ENCODE results near the gene TUBB6. TPM values are rescaled to one million over a fixed set of nuclear protein-coding genes. Genes with fewer than 3 reads are reported as not detected.

The TUBB6 gene
- total and polyA plus RNA-seq, 2 of the 13 experiments (the other 11 are each of a cell fraction or from before 2014, with no cell fraction given) = 9.9 to 28.6 TPM

GRCh38 chr18:12278741-12279682, 29.0 kb upstream of the TUBB6 start (continued):
- TF ChIP-seq SKI (IDR thresholded peaks at IDR 0.05; ENCODE audit: partially characterized antibody) (no peak), EEA1 (CRISPR knock-in tag; IDR thresholded peaks at IDR 0.05; ENCODE audit: borderline replicate concordance) (no peak), HNRNPL (IDR thresholded peaks at IDR 0.05; ENCODE audit: low read depth, low read length) (no peak), HES4 (CRISPR knock-in tag; IDR thresholded peaks at IDR 0.05; ENCODE audit: borderline replicate concordance) (no peak), MTF2 (CRISPR knock-in tag; IDR thresholded peaks at IDR 0.05; ENCODE audit: borderline replicate concordance) (no peak), NFRKB (IDR thresholded peaks at IDR 0.05) (no peak), CHD4 (IDR thresholded peaks at IDR 0.05; ENCODE audit: borderline replicate concordance, low read length) (no peak), ADNP (CRISPR knock-in tag; IDR thresholded peaks at IDR 0.05) (no peak), ISL2 (CRISPR knock-in tag; IDR thresholded peaks at IDR 0.05) (no peak), ZSCAN9 (CRISPR knock-in tag; IDR thresholded peaks at IDR 0.05; ENCODE audit: borderline replicate concordance) (0 out of 2 replicates have a peak, but pooled peaks have one; percentile 15), NRL (CRISPR knock-in tag; IDR thresholded peaks at IDR 0.05; ENCODE audit: borderline replicate concordance) (no peak; the same call in 1 of the 2 replicates), TBX3 (IDR thresholded peaks at IDR 0.05; ENCODE audit: borderline replicate concordance) (no peak), ZNF775 (CRISPR knock-in tag; IDR thresholded peaks at IDR 0.05; ENCODE audit: borderline replicate concordance) (no peak), SCMH1 (CRISPR knock-in tag; IDR thresholded peaks at IDR 0.05; ENCODE audit: borderline replicate concordance) (no peak)
- TF ChIP-seq, protein P1, sequence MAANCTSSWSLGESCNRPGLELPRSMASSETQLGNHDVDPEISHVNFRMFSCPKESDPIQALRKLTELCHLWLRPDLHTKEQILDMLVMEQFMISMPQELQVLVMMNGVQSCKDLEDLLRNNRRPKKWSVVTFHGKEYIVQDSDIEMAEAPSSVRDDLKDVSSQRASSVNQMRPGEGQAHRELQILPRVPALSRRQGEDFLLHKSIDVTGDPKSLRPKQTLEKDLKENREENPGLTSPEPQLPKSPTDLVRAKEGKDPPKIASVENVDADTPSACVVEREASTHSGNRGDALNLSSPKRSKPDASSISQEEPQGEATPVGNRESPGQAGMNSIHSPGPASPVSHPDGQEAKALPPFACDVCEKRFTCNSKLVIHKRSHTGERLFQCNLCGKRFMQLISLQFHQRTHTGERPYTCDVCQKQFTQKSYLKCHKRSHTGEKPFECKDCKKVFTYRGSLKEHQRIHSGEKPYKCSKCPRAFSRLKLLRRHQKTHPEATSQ (CRISPR knock-in tag; IDR thresholded peaks at IDR 0.05; ENCODE audit: borderline replicate concordance) = no peak
- TF ChIP-seq, protein P2, sequence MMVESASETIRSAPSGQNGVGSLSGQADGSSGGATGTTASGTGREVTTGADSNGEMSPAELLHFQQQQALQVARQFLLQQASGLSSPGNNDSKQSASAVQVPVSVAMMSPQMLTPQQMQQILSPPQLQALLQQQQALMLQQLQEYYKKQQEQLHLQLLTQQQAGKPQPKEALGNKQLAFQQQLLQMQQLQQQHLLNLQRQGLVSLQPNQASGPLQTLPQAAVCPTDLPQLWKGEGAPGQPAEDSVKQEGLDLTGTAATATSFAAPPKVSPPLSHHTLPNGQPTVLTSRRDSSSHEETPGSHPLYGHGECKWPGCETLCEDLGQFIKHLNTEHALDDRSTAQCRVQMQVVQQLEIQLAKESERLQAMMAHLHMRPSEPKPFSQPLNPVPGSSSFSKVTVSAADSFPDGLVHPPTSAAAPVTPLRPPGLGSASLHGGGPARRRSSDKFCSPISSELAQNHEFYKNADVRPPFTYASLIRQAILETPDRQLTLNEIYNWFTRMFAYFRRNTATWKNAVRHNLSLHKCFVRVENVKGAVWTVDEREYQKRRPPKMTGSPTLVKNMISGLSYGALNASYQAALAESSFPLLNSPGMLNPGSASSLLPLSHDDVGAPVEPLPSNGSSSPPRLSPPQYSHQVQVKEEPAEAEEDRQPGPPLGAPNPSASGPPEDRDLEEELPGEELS (CRISPR knock-in tag; IDR thresholded peaks at IDR 0.05) = no peak
- TF ChIP-seq, protein P3, sequence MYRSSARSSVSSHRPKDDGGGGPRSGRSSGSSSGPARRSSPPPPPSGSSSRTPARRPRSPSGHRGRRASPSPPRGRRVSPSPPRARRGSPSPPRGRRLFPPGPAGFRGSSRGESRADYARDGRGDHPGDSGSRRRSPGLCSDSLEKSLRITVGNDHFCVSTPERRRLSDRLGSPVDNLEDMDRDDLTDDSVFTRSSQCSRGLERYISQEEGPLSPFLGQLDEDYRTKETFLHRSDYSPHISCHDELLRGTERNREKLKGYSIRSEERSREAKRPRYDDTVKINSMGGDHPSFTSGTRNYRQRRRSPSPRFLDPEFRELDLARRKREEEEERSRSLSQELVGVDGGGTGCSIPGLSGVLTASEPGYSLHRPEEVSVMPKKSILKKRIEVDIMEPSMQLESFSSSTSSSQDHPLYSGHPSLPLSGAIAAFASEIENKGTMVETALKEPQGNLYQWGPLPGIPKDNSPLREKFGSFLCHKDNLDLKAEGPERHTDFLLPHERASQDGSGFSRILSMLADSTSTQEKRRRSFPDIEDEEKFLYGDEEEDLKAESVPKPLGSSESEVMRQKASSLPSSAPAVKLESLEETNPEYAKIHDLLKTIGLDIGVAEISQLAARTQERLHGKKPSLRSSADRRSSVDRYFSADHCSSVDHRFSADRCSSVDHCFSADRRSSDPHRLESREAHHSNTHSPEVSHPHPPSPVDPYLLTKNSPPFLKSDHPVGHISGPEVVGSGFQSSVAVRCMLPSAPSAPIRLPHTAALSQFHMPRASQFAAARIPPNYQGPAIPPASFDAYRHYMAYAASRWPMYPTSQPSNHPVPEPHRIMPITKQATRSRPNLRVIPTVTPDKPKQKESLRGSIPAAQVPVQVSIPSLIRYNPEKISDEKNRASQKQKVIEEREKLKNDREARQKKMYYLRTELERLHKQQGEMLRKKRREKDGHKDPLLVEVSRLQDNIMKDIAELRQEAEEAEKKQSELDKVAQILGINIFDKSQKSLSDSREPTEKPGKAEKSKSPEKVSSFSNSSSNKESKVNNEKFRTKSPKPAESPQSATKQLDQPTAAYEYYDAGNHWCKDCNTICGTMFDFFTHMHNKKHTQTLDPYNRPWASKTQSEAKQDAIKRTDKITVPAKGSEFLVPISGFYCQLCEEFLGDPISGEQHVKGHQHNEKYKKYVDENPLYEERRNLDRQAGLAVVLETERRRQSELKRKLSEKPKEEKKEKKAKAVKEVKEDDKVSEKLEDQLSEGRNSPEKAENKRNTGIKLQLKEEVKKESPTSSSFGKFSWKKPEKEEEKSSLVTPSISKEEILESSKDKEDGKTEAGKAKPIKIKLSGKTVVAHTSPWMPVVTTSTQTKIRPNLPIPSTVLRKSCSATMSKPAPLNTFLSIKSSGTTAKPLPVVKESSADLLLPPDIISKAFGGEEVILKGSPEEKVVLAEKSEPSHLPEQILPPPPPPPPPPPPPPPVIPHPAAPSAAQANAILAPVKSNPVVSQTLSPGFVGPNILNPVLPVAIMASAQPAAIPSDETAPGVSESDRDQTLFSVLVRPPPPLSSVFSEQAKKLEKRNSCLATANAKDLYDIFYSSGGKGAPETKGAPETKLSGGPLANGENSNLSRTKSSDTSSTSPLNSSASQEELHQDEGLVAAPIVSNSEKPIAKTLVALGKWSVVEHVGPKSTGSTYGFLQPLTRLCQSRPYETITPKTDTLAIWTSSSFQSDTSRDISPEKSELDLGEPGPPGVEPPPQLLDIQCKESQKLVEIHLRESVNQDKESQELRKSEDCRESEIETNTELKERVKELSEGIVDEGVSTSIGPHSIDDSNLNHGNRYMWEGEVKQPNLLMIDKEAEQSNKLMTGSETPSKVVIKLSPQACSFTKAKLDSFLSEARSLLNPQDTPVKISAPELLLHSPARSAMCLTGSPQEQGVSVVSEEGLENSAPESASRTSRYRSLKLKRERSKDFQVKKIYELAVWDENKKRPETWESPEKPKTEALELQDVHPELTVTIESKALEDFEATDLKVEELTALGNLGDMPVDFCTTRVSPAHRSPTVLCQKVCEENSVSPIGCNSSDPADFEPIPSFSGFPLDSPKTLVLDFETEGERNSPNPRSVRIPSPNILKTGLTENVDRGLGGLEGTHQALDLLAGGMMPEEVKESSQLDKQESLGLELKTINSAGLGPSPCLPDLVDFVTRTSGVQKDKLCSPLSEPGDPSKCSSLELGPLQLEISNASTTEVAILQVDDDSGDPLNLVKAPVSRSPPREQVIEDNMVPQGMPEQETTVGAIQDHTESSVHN (CRISPR knock-in tag; IDR thresholded peaks at IDR 0.05) = no peak

Measured in HepG2 (cell line).